PC-3 (cell line): ENCODE data around the gene AARS2.

Experiments used
- CTCF ChIP-seq: fragments of 300-600 bp; sonication (generic); conservative IDR thresholded peaks from 2 replicates; pipeline ENCODE4 v1.5.1; 2017; ENCODE audit warnings: antibody characterized with exemption, low read depth, mild to moderate bottlenecking, low read length
- EZH2phosphoT487 ChIP-seq: fragments of 300-600 bp; sonication (generic); IDR thresholded peaks from 2 replicates; pipeline ENCODE4 v1.6.1; 2018; ENCODE audit warnings: mild to moderate bottlenecking, antibody characterized with exemption, low read length, borderline replicate concordance

DNA sequence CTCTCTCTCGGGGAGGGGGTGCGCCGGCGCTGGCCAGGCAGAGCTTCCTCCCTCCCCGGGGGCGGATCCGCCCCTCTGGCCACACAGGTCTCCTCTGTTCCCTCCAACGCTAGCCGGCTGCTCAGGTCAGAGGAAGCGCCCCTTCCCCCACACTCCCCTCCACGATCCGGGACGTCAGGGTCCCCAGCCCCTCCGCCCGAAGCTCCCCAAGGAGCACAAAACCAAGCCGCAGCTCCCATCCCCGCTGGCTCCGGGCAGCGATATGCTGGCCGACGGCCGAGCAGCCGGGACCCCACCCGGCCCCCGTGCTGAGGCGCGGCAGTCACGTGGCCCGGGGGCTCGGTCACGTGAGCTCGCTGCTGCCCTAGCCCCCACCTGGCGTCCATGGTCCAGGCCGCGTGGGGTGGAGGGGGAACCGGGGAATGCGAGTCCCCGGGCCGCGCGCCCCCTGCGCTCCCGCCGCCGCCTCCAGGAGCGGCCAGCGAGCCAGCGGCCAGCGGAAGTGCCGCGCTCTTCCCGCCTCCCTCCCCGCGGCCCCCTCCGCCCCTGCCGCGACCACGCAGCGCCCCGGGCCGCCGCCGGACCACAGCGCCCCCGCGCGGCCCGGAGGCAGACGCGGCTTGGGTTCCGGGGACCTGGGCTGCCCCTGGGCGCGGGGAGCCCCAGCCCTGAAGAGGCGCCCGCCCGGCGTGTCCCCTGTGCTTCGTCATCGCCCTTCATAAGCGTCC lies 56.0 kb downstream of the AARS2 start, which contains the start of gene SLC35B2:
- TF ChIP-seq CTCF (peak; percentile 62), EZH2phosphoT487 (no peak)
